ENCODE measurements around the gene TFDP2.
A peak's percentile ranks its signal among the peaks of the same experiment; 100 is the strongest.
"Not testable (repeated sequence)": the region's sequence is repeated elsewhere in the genome, so short reads cannot be mapped to it uniquely, and the experiment has no call there.

The TFDP2 gene

DNA sequence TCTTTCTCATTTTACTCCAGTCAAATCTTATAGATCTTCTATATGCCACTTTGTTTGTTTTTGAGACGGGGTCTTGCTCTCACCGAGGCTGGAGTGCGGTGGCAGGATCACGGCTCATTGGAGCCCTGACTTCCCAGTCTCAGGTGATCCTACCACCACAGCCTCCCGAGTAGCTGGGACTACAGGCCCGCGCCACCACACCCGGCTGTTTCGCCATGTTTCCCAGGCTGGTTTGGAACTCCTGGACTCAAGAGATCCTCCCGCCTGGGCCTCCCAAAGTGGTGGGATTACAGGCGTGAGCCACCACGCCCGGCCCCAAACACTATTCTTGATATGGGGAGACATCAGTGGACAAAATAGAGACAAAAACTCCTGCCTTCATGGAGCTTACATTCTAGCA, 927 bp upstream of the TFDP2 start:
- Histone ChIP-seq H2AFZ (ENCODE audit: insufficient read depth, low read length, poor library complexity) (no peak overlapping the region), H3K27ac (ENCODE audit: low read depth, low read length) (no peak overlapping the region), H3K27me3 (ENCODE audit: insufficient read depth, low read length) (no peaks in the 10 kb centered on the region), H3K4me3 (ENCODE audit: low read depth, low read length) (no peak overlapping the region), H3K79me1 (ENCODE audit: low read length) (peaks cover 2% of the 10 kb centered on the region), H2BK5ac (ENCODE audit: low read depth, low read length, poor library complexity) (no peak overlapping the region), H3K18ac (ENCODE audit: low read length) (no peak overlapping the region), H2AK5ac (ENCODE audit: low read length) (no peak overlapping the region), H4K12ac (ENCODE audit: low read depth, low read length) (no peak overlapping the region), H3K14ac (ENCODE audit: low read length) (no peak overlapping the region), H3K79me2 (ENCODE audit: control insufficient read depth, insufficient read depth, low read length, poor library complexity) (peaks cover 4% of the 10 kb centered on the region), H3K23ac (ENCODE audit: low read length) (no peak overlapping the region), H3K4me2 (ENCODE audit: low read length) (no peak overlapping the region), H4K91ac (ENCODE audit: low read depth, low read length) (no peak overlapping the region), H2BK12ac (ENCODE audit: low read length) (no peak overlapping the region), H3K4ac (ENCODE audit: low read depth, low read length) (no peak overlapping the region), H3K36me3 (ENCODE audit: control insufficient read depth in 1 of 2, insufficient read depth in 2 of 2, low read length in 2 of 2) (no peaks in the 10 kb centered on the region), H4K8ac (ENCODE audit: low read depth, low read length) (no peak overlapping the region), H2BK120ac (ENCODE audit: insufficient read depth, low read length, poor library complexity) (no peak overlapping the region), H3K9me3 (ENCODE audit: insufficient read depth, low read depth, low read length) (no peaks in the 10 kb centered on the region), H3K9ac (ENCODE audit: low read length) (no peak overlapping the region), H3K4me1 (ENCODE audit: control insufficient read depth in 1 of 2, insufficient read depth in 2 of 2, low read length in 2 of 2) (peaks cover 0 to 2% of the 10 kb centered on the region in 2 experiments)
- DNase-seq, result no peak
- no CpG with 5 or more reads among the region's 13 CpGs for WGBS (ENCODE audit: extremely low coverage, insufficient coverage, insufficient read length)

DNA sequence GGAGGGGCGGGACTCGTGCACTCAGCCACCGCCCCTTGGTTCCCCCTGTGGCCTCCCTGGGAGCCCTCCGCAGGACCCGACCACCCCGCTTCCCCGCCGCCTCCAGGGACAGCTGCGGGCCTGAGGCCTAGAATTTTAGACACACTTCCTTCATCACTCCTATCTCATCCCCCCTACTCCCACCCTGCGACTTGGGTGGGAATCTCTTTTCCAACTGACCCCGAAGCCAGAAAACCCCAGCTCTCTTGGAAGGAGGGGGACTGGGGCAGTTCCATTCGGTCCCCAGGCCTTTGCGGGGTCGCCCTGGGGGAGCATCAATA, 289 bp upstream of the TFDP2 start:
- Histone ChIP-seq H3K9me3 (ENCODE audit: insufficient read depth, low read depth, low read length) (no peaks in the 10 kb centered on the region), H4K12ac (ENCODE audit: low read depth, low read length) (peak overlapping the region; percentile 48), H3K27ac (ENCODE audit: low read depth, low read length) (no peak overlapping the region), H3K36me3 (ENCODE audit: control insufficient read depth in 1 of 2, insufficient read depth in 2 of 2, low read length in 2 of 2) (no peaks in the 10 kb centered on the region), H3K23ac (ENCODE audit: low read length) (no peak overlapping the region), H2AFZ (ENCODE audit: insufficient read depth, low read length, poor library complexity) (no peak overlapping the region), H4K8ac (ENCODE audit: low read depth, low read length) (peak overlapping the region; percentile 31), H2BK120ac (ENCODE audit: insufficient read depth, low read length, poor library complexity) (no peak overlapping the region), H2BK12ac (ENCODE audit: low read length) (no peak overlapping the region), H3K4me1 (ENCODE audit: control insufficient read depth in 1 of 2, insufficient read depth in 2 of 2, low read length in 2 of 2) (peaks cover 0 to 2% of the 10 kb centered on the region in 2 experiments), H3K9ac (ENCODE audit: low read length) (peak overlapping the region; percentile 80), H2AK5ac (ENCODE audit: low read length) (no peak overlapping the region), H3K79me2 (ENCODE audit: control insufficient read depth, insufficient read depth, low read length, poor library complexity) (peaks cover 4% of the 10 kb centered on the region), H3K4me2 (ENCODE audit: low read length) (peak overlapping the region; percentile 94), H3K27me3 (ENCODE audit: insufficient read depth, low read length) (no peaks in the 10 kb centered on the region), H2BK5ac (ENCODE audit: low read depth, low read length, poor library complexity) (no peak overlapping the region), H3K18ac (ENCODE audit: low read length) (no peak overlapping the region), H3K4me3 (ENCODE audit: low read depth, low read length) (peak overlapping the region; percentile 85), H3K79me1 (ENCODE audit: low read length) (peaks cover 2% of the 10 kb centered on the region), H3K4ac (ENCODE audit: low read depth, low read length) (no peak overlapping the region), H3K14ac (ENCODE audit: low read length) (no peak overlapping the region), H4K91ac (ENCODE audit: low read depth, low read length) (no peak overlapping the region)
- DNase-seq, result no peak
- WGBS (ENCODE audit: extremely low coverage, insufficient coverage, insufficient read length), result no CpG with 5 or more reads among the region's 14 CpGs

DNA sequence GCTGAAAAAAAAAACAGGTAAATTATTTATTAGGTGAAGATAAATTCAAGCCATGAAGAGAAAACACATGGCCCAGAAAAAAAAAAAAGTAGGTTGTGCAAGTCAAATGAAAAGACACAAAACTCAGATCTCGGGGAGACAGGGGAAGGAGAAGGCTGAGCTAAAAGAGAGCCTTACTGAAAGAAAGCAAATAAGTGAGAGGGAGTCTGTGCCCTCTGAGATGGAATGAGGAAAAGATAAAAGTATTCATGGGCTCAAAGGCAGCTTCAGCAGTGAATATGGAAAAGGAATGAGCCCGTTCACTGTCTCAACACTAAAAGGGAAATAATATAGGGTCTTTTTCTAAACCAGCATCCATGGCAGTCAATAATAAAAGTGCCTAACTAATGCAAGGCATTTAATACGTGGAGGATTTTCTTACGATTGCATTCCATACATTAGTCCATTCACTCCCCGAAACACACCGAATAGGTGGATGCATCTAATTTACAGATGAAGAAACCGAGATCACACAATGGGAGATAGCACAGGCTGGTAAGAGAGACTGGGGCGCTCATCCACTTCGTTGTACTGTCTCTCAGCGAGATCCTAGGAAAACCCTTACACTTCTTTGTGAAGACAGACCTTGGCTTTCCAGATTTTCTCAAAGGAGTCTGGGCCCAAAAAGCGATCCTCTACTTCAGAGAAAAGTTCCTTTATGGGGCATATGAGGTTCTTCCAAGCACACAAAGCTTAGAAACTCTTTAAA, 1.1 kb downstream of the TFDP2 start:
- Histone ChIP-seq H3K36me3 (ENCODE audit: control insufficient read depth in 1 of 2, insufficient read depth in 2 of 2, low read length in 2 of 2) (no peaks in the 10 kb centered on the region), H2BK5ac (ENCODE audit: low read depth, low read length, poor library complexity) (no peak overlapping the region), H4K12ac (ENCODE audit: low read depth, low read length) (no peak overlapping the region), H3K9ac (ENCODE audit: low read length) (no peak overlapping the region), H3K14ac (ENCODE audit: low read length) (no peak overlapping the region), H3K4ac (ENCODE audit: low read depth, low read length) (no peak overlapping the region), H3K4me2 (ENCODE audit: low read length) (peak overlapping the region; percentile 94), H3K4me1 (ENCODE audit: control insufficient read depth in 1 of 2, insufficient read depth in 2 of 2, low read length in 2 of 2) (peaks cover 0 to 2% of the 10 kb centered on the region in 2 experiments), H3K4me3 (ENCODE audit: low read depth, low read length) (no peak overlapping the region), H2AK5ac (ENCODE audit: low read length) (no peak overlapping the region), H2BK120ac (ENCODE audit: insufficient read depth, low read length, poor library complexity) (no peak overlapping the region), H4K8ac (ENCODE audit: low read depth, low read length) (no peak overlapping the region), H2AFZ (ENCODE audit: insufficient read depth, low read length, poor library complexity) (no peak overlapping the region), H3K18ac (ENCODE audit: low read length) (no peak overlapping the region), H2BK12ac (ENCODE audit: low read length) (no peak overlapping the region), H3K27me3 (ENCODE audit: insufficient read depth, low read length) (no peaks in the 10 kb centered on the region), H3K9me3 (ENCODE audit: insufficient read depth, low read depth, low read length) (no peaks in the 10 kb centered on the region), H3K79me2 (ENCODE audit: control insufficient read depth, insufficient read depth, low read length, poor library complexity) (peaks cover 4% of the 10 kb centered on the region), H3K27ac (ENCODE audit: low read depth, low read length) (no peak overlapping the region), H4K91ac (ENCODE audit: low read depth, low read length) (no peak overlapping the region), H3K23ac (ENCODE audit: low read length) (no peak overlapping the region), H3K79me1 (ENCODE audit: low read length) (peaks cover 2% of the 10 kb centered on the region)
- DNase-seq, result no peak
- WGBS (ENCODE audit: extremely low coverage, insufficient coverage, insufficient read length), result no CpG with 5 or more reads among the region's 11 CpGs

DNA sequence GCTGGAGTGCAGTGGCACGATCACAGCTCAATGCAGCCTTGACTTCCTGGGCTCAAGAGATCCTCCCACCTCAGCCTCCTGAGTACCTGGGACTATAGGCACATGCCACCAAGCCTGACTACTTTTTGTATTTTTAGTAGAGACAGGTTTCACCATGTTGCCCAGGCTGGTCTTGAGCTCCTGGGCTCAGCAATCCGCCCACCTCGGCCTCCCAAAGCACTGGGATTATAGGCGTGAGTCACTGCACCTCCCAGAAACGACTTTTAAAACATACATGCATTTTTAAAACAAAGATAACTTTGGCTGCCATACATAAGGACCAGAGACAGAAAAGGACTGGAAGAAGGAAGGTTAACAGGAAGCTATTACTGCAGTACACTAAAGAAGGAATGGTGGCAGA, 4.8 kb downstream of the TFDP2 start:
- not testable (repeated sequence) for H3K79me1 ChIP-seq (ENCODE audit: low read length); H2BK12ac ChIP-seq (ENCODE audit: low read length); H4K91ac ChIP-seq (ENCODE audit: low read depth, low read length); DNase-seq; H3K9me3 ChIP-seq (ENCODE audit: insufficient read depth, low read depth, low read length); H3K27me3 ChIP-seq (ENCODE audit: insufficient read depth, low read length); H2AFZ ChIP-seq (ENCODE audit: insufficient read depth, low read length, poor library complexity); H3K4ac ChIP-seq (ENCODE audit: low read depth, low read length); H3K4me1 ChIP-seq (ENCODE audit: control insufficient read depth in 1 of 2, insufficient read depth in 2 of 2, low read length in 2 of 2); H3K18ac ChIP-seq (ENCODE audit: low read length); H3K27ac ChIP-seq (ENCODE audit: low read depth, low read length); H4K8ac ChIP-seq (ENCODE audit: low read depth, low read length); H2BK5ac ChIP-seq (ENCODE audit: low read depth, low read length, poor library complexity); H4K12ac ChIP-seq (ENCODE audit: low read depth, low read length); H2AK5ac ChIP-seq (ENCODE audit: low read length); H3K36me3 ChIP-seq (ENCODE audit: control insufficient read depth in 1 of 2, insufficient read depth in 2 of 2, low read length in 2 of 2); H2BK120ac ChIP-seq (ENCODE audit: insufficient read depth, low read length, poor library complexity); H3K79me2 ChIP-seq (ENCODE audit: control insufficient read depth, insufficient read depth, low read length, poor library complexity); H3K23ac ChIP-seq (ENCODE audit: low read length); H3K14ac ChIP-seq (ENCODE audit: low read length); H3K4me3 ChIP-seq (ENCODE audit: low read depth, low read length); H3K4me2 ChIP-seq (ENCODE audit: low read length); H3K9ac ChIP-seq (ENCODE audit: low read length)
- no CpG with 5 or more reads among the region's 5 CpGs for WGBS (ENCODE audit: extremely low coverage, insufficient coverage, insufficient read length)
